Stimulated activated CD4-positive, alpha-beta T cell treated with anti-CD3 and anti-CD28 coated beads, Interleukin-4, amount 100 ng/mL, for 1 hour (primary cell): ENCODE measurements around the gene TSPAN33.
"Not testable (repeated sequence)": the region's sequence is repeated elsewhere in the genome, so short reads cannot be mapped to it uniquely, and the experiment has no call there.

Experiments used
- DNase-seq: peaks from one replicate; pipeline ENCODE4 v3.0.0-alpha.2; 2020

The TSPAN33 gene

DNA sequence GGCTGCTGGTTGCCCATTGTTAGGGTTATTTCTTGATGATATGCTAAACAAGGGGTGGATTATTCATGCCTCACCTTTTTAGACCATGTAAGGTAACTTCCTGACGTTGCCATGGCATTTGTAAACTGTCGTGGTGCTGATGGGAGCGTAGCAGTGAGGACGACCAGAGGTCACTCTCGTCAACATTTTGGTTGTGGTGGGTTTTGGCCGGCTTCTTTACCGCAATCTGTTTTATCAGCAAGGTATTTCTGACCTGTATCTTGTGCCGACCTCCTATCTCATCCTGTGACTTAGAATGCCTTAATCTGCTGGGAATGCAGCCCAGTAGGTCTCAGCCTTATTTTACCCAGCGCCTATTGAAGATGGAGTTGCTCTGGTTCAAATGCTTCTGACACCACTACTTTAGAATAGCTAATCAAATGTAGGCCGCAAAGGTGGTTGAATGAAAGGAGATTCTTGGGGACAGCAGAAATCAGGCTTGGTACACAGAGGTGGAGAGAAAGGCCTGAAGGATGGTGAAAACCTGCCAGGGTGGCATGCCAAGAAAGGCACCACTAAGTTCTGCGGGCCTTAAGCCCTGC lies 26.0 kb downstream of the TSPAN33 start:
- no peak for DNase-seq

DNA sequence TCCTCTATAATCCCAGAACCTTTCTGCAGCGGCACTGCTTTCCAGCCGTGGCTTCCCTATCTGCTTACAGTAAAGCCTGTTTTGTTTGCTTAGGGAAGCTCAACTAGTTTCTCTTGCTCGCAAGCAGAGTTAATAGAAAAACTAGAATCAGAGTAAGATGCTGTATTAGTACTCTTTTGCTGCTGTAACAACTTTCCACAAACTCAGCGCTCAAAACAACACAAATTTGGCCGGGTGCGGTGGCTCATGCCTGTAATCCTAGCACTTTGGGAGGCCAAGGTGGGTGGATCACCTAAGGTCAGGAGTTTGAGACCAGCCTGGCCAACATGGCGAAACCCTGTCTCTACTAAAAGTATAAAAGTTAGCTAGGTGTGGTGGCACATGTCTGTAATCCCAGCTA lies 29.4 kb downstream of the TSPAN33 start:
- DNase-seq: not testable (repeated sequence)

DNA sequence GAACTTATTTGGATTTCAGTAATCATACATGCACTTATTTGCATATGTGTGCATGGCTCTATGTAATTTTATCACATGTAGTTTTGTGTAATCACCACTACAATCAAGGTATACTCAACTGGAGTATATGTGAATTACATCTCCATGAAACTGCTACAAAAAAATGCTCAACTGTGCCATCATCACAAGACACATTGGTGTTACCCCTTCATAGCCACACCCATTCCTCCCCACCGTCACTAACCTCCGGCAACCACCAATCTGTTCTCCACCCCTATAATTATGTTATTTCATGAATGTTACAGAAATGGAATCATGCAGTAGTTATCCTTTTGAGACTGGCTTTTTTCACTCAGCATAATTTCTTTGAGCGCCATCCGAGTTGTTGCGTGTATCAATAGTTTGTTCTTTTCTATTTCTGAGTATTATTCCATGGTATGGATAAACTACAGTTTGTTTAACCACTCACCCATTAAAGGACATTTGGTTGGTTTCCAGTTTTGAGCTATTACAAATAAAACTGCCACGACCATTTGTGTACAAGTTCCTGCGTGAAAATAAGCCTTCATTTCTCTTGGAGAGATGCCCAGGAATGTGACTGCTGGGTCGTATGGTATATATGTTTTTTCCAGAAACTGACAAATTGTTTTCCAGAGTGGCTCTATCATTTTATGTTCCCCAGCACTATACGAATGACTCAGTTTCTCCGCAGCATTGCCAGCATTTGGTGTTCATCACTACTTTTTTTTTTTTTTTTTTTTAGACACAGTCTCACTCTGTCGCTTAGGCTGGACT lies 32.6 kb downstream of the TSPAN33 start:
- no peak for DNase-seq

DNA sequence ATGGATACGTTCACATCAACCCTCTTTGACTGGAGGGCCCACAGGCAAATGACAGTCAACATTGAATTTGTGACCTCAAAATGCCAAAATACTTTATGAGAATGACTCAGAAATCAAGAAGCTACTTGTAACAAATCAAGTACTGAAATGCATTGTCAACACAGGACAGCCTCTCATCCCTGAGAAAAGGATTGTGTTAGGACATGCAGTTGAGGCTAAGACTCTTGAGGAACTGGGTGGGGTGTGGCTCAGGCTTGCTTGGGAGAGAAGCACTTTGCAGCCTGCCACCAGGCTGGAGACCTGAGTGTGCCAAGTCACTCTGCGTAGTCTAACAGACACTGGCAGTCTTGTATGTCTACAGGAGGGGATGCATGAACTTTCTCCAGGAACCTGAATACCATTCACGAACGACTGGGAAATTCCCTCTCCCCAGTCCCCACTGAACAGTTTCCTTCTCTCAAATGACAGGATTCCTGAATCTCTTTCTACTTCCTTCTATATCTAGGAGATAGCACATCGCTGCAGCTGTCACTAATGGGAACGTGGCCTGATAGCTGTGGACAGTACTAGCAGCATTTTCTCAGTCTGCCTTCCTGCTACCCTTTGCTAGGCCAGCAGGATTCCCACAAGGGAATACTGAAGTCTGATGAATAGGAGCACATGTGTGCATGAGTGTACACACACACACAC lies 40.6 kb downstream of the TSPAN33 start:
- no peak for DNase-seq

DNA sequence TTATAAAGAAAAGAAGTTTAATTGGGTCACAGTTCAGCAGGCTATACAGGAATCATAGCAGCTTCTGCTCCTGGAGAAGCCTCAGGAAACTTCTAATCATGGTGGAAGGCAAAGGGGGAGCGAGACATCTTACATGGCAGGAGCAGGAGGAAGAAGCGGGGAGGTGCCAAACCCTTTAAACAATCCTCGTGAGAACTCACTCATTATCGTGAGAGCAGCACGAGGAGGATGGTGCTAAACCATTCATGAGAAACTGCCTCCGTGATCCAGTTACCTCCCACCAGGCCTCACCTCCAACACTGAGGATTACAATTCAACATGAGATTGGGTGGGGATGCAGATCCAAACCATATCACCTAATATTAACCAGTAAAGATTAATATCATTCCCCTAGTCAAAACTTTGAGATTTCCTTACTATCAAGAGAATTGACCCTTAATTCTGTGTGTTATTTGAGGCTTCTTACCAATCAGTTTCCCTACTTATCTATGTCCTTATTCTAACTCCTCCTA lies 42.3 kb downstream of the TSPAN33 start:
- DNase-seq: no peak

DNA sequence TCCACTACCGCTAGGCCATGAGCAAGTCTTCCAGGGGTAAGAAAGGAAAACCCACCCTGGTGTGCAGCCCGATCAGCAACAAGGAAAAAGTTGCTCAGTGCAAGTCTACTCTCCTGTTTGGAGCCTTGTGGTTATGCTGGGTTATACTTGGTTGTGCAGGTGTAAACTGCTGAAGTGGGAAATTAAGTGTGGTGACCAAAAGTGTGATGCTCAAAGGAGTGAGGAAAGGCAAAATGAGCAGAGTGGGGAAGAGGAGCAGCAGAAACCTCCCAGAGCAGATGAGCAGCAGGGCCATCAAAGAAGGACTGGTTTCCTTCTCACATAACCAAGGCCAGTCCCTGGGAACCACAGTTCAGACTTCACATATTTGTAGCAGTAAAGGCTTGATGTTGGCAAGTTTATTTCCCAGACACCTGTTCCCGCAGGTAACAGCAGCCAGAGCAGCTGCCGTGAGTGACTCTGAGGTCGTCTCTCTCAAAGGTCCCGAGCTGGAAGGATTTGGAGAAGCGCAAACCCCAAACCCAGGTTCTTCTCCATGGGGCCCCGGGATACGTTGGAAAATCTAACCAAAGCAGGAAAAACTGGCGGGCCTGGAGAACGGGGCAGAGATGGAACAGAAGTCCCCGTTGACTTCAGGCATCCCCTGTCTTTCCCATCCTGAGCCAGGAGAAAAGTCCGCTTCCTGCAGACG lies 43.3 kb downstream of the TSPAN33 start:
- DNase-seq: no peak

DNA sequence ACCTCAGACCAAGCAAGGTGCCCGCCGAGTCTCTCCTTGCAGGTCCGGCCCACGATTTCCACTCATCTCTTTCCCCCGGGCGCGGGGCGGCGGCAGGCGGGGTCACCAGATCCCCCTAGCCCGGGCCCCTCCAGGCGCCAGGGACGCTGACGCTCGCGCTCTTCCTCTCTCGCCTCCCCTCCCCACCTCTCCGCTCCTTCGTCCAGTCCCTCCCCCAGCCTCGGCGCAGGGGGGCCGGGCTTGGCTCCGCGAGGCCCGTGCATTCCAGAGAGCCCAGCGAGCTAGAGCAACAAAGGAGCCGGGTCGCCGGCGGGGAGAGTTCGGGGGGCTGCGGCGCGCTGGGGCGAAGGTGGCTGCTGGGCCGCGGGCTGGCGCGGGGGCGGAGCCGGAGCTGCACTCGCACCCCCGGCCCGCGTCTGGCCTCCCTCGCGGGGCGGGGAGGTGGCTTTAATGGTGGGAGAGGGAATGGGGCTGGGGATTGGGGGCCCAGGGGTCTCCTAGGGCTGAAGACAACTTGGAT lies 43.9 kb downstream of the TSPAN33 start, which contains the start of gene SMO:
Gene SMO, plus strand, starts transcription at position 262 of the 520 bp plus-strand sequence. CDS start 519 bp downstream, outside the sequence.
- DNase-seq: peak; percentile 18

DNA sequence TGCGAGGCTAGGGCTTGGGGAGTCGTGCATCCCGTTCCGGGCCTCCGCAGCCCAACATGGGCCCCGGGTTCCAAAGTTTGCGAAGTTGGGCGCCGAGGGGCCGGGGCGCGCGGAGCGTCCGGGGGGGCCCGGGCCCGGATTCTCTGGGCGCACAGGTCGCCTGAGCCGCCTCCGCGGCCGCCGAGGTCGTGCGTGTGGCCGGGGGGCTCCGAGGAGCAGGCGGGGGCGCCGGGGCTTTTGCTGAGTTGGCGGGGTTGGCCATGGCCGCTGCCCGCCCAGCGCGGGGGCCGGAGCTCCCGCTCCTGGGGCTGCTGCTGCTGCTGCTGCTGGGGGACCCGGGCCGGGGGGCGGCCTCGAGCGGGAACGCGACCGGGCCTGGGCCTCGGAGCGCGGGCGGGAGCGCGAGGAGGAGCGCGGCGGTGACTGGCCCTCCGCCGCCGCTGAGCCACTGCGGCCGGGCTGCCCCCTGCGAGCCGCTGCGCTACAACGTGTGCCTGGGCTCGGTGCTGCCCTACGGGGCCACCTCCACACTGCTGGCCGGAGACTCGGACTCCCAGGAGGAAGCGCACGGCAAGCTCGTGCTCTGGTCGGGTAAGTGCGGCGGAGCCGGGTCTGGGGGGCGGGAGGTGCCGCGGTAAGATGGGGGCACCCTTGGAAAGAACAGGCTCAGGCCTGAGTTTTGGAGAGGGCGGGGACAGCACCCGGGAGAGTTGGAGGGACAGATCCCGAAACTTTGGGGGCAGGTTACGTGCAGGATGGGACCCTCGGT lies 44.6 kb downstream of the TSPAN33 start:
- peak; percentile 6 for DNase-seq

DNA sequence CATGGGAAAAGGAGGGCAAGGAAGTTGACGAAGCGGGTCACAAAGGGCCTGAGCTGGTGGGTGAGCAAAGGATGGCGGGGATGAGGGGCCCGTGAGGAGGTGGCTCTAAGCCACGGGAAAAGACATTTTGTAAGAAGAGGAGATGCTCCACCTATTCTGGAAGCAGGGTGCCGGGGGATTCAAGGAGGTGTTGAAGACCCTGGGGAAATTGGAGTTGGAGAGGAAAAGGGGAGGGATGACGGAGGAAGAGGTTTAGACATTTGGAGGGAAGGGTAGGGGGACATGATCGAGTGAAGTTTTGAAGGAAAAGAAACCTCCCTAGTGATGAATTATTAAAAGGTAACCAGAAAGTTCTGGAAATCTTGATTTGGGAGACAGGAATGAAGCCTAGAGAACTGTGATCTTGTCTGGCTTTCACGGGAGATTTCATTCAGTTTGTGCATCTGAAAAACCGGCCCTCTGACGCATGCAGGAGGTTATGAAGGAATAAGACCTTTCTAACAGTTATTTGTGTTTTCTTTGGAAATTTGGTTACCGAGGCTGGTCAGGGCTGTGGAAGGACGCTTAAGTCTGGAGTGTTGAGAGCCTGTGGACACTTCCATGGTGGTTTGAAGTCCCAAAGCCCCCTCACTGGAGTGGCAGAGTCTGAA lies 45.3 kb downstream of the TSPAN33 start:
- DNase-seq: no peak

DNA sequence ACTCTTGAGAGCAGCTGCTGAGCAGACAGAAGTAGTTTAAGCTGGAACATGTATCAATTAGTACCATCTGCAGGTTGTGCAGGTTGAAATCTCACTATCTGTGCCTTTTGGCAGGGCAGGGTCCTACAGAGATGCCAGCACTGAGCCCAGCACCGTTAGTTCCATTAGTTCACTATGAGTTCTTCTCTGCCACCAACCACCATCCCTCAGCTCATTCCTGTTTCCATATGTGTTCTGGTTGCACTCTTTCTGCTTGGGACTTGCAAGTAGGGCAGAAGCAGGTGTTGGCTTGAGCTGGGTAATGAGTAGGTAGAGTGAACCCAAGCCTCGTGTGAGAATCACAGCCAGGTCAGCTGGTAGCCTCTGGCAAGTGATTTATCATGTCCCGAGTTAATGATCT lies 46.8 kb downstream of the TSPAN33 start:
- DNase-seq: no peak

DNA sequence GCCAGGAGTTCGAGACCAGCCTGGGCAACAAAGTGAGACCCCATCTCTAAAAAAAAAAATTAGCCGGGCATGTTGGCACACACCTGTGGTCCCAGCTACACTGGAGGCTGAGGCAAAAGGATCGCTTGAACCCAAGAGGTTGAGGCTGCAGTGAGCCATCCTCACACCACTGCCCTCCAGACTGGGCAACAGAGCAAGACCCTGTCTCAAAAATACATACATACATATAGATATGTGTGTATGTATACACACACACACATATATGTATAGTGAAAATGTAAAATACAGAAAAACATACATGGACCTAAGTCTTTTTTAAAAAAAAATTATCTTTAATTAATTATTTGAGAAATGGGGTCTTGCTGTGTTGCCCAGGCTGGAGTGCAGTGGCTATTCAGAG lies 49.4 kb downstream of the TSPAN33 start:
- no peak for DNase-seq

DNA sequence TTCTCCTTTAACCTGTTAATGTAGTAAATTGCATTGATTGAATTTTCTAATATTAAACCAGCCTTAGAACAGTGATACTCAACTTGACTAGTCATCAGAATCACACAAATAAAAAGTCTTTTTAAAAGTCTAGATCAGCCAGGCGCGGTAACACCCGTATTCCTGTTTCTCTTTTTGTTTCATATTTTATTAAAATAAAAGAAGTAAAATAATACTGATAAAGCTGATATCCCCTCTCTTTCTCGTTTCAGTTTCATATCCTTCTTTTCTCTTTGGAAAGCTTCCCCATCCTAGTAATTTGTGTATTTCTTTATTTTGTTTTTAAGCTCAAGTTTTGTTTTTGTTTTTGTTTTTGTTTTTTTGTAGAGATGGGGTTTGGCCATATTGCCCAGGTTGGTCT lies 53.3 kb downstream of the TSPAN33 start:
- no peak for DNase-seq

DNA sequence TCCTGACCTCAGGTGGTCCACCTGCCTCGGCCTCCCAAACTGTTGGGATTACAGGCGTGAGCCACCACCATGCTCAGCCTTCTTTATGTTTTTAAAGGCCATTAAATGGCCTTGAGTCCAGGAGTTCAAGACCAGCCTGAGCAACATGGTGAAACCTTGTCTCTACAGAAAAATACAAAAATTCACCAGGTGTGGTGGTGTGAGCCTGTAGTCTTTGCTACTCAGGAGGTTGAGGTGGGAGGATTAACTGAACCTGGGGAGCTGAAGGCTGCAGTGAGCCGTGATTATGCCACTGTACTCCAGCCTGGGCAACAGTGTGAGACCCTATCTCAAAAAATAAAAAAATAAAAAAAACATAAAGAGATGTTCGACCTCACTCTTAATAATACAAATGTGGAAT lies 54.9 kb downstream of the TSPAN33 start:
- DNase-seq: no peak

DNA sequence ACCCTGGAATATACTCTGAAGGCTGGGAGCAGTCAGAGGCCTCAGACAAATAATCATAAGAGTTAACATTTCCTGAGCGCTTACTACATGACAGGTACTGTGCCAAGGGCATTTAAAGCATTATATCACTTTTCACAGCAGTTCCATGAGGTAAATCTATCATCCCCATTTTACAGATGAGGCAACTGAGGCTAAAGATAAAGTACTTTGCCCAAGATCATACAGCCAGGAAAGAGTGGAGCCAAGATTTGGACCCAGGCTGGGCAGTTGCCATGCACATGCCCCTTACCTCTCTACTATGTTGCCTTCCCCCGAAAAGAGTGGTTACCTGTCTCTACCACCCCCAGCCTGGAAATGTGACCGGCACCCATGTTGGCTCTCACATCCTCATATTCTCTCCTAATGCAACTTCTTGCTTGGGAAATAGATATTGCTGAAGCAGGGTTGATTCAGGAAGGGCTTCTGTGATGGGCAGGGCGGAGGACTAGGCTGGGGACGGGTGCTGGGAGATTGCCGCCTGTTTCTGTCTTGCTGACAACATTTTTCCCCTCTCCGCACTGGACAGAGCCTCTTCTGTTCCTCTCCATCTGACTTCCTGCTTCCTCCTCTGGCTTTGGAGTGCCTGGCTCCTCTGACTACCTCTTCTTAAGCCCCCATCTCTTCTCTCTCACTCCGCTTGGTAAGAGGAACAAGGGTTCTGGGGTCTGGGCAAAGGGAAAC lies 57.7 kb downstream of the TSPAN33 start:
- no peak for DNase-seq

DNA sequence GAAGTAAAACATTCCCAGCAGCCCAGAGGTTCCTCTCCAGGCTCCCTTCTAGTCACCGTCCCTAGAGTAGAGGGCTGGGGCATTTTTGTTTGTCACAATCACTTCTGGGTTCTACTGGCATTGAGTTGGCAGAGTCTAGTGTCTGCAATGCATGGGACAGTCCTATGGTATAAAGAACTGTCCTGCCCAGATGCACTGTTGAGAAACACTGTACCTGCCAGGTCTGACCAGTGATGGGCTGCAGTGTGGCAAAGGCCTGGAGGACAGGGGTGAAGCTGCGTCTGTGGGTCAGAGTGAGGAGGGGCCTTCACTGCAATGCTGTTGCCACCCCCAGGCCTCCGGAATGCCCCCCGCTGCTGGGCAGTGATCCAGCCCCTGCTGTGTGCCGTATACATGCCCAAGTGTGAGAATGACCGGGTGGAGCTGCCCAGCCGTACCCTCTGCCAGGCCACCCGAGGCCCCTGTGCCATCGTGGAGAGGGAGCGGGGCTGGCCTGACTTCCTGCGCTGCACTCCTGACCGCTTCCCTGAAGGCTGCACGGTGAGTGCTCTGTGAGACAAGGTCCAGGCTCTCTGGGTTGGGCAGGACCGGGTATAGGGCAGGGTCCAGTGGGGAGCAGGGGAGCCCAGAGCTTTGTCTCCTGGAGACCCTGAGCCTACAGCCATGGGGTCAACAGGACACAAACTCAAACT lies 58.7 kb downstream of the TSPAN33 start:
- DNase-seq: no peak

DNA sequence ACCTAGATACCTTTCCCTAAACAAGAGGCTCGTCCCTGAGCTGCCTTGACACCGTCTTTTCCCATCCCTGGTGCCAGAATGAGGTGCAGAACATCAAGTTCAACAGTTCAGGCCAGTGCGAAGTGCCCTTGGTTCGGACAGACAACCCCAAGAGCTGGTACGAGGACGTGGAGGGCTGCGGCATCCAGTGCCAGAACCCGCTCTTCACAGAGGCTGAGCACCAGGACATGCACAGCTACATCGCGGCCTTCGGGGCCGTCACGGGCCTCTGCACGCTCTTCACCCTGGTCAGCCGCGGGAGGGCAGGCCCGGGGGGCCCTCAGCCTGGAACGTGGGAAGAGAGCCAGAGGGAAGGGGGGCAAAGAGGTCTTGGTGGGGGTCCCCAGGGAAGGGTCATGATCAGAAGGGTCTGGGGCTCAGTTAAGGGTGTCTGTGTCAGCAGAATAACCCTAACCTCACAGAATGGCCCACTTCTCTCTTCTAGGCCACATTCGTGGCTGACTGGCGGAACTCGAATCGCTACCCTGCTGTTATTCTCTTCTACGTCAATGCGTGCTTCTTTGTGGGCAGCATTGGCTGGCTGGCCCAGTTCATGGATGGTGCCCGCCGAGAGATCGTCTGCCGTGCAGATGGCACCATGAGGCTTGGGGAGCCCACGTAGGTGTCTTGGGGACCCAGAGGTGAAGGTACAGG lies 60.8 kb downstream of the TSPAN33 start:
- no peak for DNase-seq

DNA sequence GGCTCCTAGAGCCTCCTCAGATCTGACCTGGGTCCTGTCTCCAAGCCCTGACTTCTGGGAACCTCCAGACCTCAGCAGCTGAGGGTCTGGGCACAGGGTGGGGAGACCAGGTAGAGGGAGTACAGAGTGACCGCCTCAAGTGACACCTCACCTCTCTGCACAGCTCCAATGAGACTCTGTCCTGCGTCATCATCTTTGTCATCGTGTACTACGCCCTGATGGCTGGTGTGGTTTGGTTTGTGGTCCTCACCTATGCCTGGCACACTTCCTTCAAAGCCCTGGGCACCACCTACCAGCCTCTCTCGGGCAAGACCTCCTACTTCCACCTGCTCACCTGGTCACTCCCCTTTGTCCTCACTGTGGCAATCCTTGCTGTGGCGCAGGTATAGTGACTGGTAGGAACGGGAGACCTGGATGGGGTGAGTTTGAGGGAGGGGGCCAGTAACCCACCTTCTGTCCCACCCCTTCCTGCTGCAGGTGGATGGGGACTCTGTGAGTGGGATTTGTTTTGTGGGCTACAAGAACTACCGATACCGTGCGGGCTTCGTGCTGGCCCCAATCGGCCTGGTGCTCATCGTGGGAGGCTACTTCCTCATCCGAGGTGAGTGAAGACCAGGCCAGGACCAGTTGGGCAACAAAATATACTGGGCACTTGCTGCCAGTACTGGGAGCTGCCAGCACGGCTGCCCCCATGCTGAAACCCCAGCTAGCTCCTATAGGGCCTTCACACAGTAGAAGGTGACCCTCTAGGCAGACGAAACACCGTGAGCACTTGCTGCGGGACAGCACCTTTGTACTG lies 61.7 kb downstream of the TSPAN33 start:
- no peak for DNase-seq

DNA sequence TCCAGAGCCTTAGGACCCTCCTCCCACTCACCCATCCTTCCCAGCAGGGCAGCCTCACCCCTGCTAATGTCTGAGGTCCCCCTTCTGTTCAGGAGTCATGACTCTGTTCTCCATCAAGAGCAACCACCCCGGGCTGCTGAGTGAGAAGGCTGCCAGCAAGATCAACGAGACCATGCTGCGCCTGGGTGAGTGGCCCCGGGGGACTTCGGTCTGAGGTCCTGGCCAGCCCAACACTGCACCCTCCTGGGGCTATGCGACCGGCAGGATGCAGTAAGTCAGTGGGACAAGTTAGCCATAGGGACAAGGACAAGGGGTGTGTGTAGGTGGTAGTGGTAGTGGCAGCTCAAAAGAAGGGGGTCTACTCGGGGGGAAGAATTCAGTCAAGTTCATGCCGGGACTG lies 64.2 kb downstream of the TSPAN33 start:
- no peak for DNase-seq
